ENCODE results near the gene REV3L. TPM values are rescaled to one million over a fixed set of nuclear protein-coding genes. Genes with fewer than 3 reads are reported as not detected.
"Not testable (repeated sequence)": the region's sequence is repeated elsewhere in the genome, so short reads cannot be mapped to it uniquely, and the experiment has no call there.

REV3L gene
- total RNA-seq, 1 donor from 2014 or later: 66.0 TPM

DNA sequence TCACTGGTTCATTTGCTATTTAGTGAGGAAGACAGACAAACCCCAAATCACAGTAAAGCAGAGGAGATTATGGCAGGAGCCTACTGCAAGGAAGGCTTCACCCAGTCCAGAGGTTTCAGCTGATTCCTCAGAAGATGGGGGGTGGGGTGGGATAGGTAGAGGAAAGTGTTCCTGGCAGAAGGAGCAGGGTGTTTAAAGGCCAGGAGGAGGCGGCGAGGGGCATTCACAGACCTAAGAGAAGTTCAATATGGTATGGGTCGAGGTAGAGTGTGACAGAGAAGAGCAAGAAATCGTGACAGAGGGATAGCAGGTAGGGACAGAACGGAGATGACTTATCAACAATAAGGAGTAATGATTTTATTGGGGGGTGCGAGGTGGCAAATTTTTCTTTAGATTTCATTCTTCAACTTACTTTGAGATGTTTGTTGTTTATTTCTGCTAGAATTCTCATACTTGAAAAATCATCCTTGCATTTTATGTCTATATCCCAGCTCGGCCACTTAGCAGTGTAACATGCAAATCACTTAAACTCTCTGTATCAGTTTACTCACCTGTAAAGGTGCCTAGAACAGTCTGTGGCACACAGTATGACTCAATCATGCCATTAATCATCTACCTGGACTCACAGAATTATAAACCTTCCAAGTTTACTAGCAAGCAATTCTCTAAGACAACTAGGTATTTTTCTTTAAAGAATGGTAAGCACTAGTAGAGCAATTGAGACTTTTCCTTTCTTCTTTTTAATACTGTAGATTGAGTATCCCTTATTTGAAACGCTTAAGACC lies 176.7 kb downstream of the REV3L start:
- DNase-seq (ENCODE audit: low spot score): no peak

DNA sequence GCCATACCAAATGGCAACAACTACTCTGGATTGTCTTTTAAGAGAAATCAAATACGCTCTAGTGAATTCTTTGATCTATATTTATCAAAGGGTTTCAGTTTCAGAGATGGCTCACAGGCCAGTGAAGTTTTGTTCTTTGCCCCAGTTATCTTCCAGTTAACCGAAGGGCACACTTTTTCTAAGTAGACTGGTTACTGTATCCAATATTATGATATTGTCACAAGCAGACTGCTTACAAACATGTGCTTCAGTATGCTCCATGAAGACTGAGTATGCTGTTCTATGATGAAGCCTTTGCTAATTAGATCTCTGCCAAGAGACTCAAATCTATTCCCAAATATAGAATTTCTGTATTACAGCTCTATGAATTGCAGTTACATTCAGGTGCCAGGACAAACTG lies 181.1 kb downstream of the REV3L start:
- no peak for DNase-seq (ENCODE audit: low spot score)

DNA sequence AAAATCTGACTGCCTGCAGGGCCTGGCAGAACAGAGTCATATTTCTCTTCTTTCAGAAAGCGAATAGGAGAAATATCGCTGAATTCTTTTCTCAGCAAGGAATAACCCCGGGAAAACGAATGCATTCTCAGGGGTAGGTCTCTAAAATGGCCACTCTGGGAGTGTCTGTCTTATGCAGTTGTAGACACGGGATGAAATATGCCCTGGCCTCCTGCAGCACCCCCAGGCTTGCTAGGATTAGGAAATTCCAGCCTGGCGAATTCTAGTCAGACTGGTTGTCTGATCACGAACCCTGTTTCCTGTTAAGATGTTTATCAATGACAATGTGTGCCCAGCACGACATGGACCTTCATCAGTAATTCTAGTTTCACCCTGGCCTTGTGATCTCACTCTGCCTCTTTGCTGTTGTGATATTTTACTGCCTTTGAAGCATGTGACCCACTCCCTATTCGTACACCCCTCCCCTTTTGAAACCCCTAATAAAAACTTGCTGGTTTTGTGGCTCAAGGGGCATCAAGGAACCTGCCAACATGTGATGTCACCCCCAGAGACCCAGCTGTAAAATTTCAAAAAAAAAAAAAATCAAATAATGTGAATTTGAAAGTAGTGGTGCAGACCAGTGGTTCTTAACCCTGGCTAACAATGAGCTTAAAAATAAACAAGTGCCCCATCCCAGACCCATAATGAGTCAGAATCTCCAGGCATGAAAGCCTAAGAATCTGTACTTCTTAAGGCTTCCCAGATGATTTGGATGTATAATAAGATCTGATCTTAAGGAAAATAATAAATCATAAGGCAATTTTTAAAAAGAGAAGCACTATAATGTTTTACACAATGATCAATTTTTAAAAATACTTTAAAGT lies 181.8 kb downstream of the REV3L start:
- not testable (repeated sequence) for DNase-seq (ENCODE audit: low spot score)

DNA sequence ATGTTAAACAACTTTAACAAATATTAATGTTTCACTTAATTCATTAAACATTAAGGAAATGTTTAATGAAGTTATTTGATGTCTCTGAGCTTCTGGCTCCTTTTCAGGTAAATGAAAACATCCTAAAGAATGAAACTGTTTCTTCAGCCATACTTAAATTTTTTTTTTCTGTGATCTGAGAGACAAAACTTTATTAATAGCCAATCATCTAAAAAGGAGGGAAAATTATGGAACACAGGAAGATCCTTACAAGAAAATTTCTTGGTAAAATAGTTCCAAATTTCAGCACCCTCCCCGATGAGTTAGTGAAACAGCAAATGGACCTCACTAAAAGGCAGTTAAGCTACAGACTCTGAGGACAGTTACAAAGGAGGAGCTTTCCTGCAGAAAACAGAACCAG lies 185.2 kb downstream of the REV3L start:
- no peak for DNase-seq (ENCODE audit: low spot score)

DNA sequence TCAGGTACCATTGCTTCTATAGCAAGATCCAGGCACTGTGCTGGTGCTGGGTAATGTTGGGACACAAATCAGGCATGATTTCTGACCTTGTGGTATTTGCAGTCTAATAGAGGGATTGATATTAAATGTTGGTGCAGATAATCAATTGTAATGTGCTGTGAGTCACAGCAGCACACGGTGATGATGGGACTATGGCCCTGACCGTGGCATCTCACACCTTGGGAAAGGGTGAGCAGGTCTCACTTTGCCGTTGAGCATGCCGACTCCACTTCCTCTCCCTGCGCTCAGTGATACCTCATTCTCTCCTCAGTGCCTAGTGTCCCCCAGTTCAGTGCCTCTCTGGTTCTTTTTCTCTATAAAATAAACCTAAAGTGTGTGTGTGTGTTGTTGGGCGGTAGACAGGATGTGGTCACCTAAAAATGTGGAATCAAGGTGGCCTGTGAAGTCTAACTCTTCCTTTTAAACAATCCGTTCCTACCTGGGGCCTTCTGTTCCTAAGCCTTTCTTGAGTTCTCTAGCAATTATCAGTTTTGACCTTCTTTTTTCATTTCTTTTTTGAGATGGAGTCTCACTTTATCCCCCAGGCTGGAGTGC lies 188.5 kb downstream of the REV3L start:
- no peak for DNase-seq (ENCODE audit: low spot score)

DNA sequence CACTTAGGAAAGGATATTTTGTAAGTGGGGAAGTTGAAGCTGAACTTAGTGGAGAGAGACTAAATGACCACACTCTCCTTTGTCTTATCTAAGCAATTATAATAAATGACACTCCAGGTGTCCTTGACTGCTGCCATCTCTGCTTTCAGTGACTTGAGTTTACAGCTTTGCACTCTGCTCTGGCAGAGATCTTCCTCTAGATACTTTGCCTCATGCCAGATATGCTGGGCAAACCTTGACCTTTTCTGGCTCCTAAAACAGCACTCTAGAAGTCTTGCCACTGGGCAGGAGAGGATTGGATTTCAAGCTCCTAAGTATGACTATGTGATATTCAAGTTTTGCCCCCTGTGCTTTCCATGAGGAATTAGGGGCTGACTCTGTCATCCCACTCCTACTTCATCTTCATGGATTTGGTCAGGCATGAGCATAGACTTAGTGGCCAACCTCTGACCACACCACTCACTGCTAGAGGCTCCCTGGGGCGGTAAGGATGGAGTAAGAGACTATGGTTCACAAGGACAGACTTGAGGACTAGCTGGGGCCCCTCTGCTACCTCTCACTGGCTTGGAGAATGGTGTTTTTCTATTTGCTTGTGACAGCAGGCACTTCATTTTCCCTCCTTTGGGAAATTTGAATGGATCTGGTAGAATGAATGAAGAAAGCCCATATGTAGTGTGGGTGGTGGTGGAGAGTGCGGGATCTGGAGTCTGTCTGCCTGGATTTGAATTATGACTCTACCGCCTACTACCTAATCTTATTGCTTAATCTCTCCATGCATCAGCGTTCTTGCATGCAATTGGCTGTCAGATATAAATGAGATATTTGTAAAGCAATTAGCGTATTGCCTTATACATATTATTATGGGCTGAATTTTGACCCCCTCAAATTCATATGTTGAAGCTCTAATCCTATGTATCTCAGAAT lies 191.4 kb downstream of the REV3L start:
- DNase-seq (ENCODE audit: low spot score): peak; percentile 5

DNA sequence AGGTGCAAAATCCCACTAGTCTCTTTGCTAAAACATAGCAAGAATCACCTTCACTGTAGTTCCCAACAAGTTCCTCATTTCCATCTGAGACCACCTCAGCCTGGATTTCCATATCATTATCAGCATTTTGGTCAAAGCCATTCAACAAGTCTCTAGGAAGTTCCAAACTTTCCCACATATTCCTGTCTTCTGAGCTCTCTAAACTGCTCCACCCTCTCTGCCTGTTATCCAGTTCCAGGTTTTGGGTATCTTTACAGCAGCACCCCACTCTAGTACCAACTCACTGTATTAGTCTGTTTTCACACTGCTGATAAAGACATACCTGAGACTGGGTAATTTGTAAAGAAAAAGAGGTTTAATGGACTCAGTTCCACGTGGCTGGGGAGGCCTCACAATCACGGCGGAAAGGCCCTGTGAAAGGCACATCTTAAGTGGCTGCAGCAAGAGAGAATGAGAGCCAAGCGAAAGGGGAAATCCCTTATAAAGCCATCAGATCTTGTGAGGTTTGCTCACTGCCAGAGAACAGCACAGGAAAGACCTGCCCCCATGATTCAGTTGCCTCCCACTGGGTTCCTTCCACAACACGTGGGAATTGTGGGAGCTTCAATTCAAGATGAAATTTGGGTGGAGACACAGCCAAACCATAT lies 192.2 kb downstream of the REV3L start:
- peak; percentile 23 for DNase-seq (ENCODE audit: low spot score)

DNA sequence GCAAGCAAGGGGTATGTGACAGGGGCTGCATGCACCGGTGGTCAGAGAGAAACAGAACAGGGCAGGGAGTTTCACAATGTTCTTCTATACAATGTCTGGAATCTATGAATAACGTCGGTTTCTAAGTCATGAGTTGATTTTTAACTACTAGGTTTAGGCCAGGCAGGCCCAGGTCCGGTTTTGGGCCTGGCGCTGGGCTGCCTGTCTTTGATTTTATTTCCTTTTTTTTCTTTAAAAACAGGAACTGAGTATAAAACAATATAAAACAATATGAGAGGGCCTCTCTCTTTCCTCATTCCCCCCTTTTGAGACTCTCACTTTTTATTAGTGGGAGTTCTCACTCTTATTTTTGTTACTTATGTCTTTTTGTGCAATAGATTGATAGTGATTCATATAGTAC lies 198.7 kb downstream of the REV3L start:
- DNase-seq (ENCODE audit: low spot score): not testable (repeated sequence)

DNA sequence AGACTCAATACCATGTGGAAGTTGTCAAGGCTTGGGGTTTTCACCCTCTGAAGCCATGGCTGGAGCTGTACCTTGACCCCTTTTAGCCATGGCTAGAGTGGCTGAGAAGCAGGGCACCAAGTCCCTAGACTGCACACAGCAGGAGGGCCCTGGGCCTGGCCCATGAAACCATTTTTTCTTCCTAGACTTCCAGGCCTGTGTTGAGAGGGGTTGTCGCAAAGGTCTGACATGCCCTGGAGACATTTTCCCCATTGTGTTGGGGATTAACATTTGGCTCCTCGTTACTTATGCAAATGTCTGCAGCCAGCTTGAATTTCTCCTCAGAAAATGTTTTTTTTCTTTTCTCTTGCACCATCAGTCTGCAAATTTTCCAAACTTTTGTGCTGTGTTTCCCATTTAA lies 199.3 kb downstream of the REV3L start:
- no peak for DNase-seq (ENCODE audit: low spot score)

DNA sequence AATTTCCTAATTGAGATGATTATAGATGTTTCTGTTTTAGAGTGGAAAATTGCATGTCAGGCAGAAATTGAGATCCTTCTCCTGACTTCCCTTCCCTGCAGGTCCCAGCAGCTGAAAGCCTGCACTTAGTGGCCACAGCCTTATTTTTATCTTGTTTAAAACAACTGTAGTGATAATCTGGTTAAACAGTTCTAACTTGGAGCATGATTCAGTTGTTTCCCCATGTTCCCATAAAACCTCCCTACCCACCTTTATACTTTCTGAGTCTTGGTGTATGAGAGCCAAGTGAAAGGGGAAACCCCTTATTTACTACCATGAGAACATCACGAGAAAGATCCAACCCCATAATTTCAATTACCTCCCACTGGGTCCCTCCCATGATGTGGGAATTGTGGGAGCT lies 200.5 kb downstream of the REV3L start:
- DNase-seq (ENCODE audit: low spot score): no peak

DNA sequence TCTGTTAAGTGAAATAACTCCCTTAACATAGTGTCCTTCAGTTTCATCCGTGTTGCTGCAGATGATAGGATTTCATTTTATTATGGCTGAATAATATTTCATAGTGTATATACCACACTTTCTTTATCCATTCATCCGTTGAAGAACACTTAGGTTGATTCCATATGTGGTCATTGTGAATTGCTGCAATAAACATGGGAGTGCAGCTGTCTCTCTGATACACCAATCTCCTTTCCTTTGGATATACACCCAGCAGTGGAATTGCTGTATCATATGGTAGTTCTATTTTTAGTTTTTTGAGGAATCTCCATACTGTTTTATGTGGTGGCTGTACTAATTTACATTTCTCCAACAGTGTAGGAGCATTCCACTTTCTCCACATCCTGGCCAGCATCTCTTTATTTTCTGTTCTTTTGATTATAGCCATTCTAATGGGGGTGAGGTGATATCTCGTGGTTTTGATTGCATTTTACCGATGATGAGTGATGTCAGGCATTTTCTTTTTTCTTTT lies 202.5 kb downstream of the REV3L start:
- DNase-seq (ENCODE audit: low spot score): no peak

DNA sequence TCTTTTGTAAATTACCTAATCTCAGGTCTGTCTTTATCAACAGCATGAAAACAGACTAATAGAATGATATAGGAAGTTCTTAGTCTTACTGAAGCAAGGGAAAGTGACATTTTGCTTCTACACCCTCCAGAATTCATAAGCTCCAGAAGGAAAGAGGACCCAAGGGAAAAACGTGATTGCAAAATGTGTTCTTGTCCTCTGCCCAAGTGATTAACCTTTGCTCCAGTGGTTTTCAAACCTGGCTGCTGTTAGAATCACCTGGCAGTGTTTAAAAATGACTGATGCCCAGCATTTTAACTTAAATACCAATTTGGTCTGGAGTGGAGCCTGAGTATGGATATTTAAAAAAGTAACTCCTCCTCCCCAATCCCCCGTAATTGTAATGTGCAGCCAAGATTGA lies 204.3 kb downstream of the REV3L start:
- no peak for DNase-seq (ENCODE audit: low spot score)

DNA sequence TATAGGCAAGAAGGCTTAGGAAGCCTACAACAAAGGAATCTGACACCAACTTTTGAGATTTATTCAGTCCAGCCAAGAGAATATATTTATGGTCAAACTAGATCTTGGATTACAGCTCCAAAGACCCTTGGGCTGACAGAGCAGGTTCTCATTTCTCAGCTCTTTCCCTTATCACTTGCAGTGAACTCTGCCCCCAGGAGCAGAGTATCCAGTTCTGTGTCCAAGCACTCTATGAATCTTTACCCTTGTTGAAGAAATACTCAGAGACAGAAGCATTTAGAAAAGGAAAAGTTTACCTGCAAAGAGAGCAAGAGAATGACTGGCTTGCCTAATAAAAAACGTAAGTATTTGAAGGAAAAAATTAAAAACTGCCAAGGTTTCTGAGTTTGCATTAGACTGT lies 205.2 kb downstream of the REV3L start:
- DNase-seq (ENCODE audit: low spot score): no peak

DNA sequence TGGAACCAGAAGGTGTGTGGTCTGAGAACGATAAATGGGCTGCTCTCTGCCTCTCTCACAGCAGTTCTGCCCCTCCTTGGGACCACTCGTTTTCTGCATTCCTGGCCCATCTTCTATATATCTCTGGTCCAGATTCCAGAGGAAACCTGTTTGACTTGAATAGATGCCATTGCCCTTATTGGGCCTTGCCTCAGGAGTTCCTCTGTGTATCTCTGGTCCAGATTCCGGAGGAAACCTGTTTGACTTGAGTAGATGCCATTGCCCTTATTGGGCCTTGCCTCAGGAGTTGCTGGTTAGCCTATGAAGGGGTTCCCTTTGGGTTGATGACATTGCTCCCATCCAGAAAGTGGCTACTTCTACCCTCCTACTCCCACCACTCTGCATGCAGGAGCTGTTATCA lies 206.3 kb downstream of the REV3L start:
- DNase-seq (ENCODE audit: low spot score): no peak

DNA sequence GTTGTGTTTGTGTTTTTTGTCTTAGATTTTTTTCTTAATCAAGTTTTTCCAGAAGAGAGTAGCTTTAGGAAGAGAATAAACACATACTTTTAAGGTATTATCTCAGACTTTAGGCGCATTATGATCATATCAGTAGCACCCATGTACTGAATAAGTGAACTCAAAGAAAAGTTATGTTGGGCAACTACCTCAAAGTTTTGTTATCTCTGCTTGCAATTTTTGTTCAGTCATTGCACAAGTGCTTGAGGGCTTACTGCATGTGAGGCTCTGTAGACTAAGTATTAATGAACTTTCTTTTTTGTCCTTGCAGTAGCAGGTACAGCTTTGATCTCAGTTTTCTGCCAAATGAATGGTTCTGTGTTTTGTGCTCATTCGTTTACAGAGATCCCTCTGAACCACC lies 206.7 kb downstream of the REV3L start:
- DNase-seq (ENCODE audit: low spot score): no peak

DNA sequence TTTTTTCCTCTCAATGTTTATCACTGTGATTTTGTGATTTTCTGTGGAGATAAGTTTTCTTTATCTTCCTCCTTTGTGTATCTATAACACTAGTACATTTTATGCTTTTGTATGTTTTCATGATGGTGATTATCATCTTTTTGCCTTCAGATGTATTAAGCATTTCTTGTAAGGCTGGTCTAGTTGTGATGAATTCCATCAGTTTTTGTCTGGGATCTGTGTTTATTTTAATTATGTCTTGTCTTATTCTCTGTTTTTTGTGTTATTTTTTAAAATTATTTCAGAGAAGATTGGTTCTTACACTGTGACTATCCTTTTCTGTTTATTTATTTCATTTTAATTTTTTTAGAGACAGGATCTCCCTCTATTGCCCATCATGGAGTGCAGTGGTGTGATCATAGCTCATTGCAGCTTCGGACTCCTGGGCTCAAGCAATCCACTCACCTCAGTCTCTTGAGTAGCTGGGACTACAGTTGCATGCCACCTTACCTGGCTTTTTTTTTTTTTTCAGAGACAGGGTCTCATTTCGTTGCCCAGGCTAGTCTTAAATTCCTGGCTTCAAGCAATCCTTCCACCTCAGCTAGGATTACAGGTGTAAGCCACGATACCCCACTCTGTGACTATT lies 208.3 kb downstream of the REV3L start:
- no peak for DNase-seq (ENCODE audit: low spot score)

DNA sequence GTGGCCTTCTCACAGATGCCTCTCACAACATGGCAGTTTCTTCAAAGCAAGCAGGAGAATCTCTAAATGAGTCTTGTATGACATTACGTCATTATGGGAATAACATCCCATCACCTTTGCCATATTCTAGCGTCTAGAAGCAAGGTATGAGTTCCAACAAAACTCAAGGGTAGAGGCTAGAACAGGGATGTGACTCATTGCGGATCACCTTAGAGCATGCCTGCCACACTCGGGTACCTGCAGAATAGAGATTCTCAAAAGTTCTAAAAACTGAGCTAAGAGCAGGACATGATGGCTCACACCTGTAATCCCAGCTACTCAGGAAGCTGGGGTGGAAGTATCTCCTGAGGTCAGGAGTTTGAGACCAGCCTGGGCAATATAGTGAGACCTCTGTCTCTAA lies 212.9 kb downstream of the REV3L start:
- no peak for DNase-seq (ENCODE audit: low spot score)

DNA sequence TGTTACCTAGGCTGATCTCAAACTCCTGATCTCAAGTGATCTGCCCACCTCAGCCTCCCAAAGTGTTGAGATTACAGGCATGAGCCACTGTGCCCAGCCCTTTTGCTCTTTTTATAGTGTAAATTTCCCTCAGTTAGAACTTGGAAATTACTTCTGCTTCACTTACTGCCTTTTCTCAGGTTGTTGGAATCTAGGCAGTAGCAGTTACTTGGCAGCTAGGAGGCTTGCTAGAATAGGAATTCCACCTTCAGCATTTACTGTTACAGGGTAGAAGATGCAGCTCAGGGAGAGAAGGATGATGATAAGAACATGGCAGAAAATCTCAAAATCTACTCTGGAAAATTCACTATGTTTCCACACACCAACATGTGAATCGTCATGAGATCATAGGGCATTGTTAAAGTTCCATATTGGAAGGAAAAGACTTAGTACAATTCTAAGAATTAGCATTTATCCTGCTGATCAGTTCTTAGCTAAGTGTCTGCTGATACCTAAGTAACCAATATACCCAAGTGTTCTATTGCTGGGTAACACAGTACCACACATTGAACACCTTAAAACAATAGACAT lies 213.5 kb downstream of the REV3L start:
- DNase-seq (ENCODE audit: low spot score): no peak

DNA sequence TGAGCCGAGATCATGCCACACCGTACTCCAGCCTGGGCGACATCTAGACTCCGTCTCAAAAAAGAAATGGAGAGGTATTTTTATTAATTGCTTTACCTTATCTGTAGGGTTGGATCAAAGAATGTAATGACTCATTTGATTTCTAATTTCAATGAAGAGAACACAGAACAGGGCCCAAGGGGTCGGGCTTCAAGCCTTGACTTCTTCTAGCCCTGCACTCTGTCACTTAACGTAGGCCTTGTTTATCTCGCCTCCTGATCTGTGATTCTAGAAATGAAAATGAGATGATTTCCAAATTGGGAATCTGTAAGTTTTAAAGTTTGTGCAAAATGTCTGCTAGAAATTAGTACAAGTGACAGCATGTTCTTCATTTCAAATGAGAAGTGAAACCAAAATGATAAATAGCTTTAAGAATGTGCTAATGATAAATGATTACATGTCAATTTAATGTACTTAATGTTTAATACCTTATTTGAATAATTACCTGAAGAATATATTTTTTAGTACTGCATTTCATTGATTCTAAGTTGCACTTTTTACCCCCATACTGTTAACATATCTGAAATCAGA lies 215.2 kb downstream of the REV3L start:
- DNase-seq (ENCODE audit: low spot score): no peak

DNA sequence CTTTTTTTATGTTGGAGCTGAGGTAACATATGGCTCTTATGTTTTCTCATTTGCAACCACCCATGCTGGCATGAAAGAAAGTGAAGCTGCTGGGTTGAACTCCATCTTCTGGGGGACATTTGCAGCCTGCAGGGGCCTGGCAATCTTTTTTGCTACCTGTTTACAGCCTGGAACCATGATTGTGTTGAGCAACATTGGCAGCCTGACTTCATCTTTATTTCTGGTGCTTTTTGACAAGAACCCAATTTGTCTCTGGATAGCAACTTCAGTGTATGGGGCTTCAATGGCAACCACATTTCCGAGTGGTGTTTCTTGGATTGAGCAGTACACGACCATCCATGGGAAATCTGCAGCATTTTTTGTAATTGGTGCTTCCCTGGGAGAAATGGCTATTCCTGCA lies 216.7 kb downstream of the REV3L start:
- no peak for DNase-seq (ENCODE audit: low spot score)
